HEK293T (cell line): ENCODE measurements around the gene BLCAP.

Experiments used
- BHLHE40 ChIP-seq: fragments of 450-650 bp; IDR thresholded peaks from 2 replicates; pipeline ENCODE4 v1.6.1; 2016; ENCODE audit warnings: mild to moderate bottlenecking, moderate library complexity, borderline replicate concordance
- ELF4 ChIP-seq: fragments of 450-650 bp; IDR thresholded peaks from 2 replicates; pipeline ENCODE4 v1.6.1; 2017; ENCODE audit warnings: antibody characterized with exemption
- FOXA1 ChIP-seq: fragments of 450-650 bp; IDR thresholded peaks from 2 replicates; pipeline ENCODE4 v1.6.1; 2016; ENCODE audit warnings: mild to moderate bottlenecking
- FOXK2 ChIP-seq: fragments of 450-650 bp; IDR thresholded peaks from 2 replicates; pipeline ENCODE4 v1.6.1; 2016; ENCODE audit warnings: mild to moderate bottlenecking
- FOXM1 ChIP-seq: fragments of 450-650 bp; IDR thresholded peaks from 2 replicates; pipeline ENCODE4 v1.6.1; 2017; ENCODE audit warnings: mild to moderate bottlenecking, borderline replicate concordance
- HDGF ChIP-seq: fragments of 450-650 bp; IDR thresholded peaks from 2 replicates; pipeline ENCODE4 v1.6.1; 2017; ENCODE audit warnings: antibody characterized with exemption, borderline replicate concordance
- L3MBTL2 ChIP-seq: fragments of 450-650 bp; conservative IDR thresholded peaks from 2 replicates; pipeline ENCODE4 v1.6.1; 2016; ENCODE audit warnings: mild to moderate bottlenecking
- NFRKB ChIP-seq: fragments of 450-650 bp; IDR thresholded peaks from 2 replicates; pipeline ENCODE4 v1.6.1; 2016; ENCODE audit warnings: mild to moderate bottlenecking, moderate library complexity
- SP1 ChIP-seq: fragments of 450-650 bp; IDR thresholded peaks from 2 replicates; pipeline ENCODE4 v1.6.1; 2017
- SUZ12 ChIP-seq: fragments of 450-650 bp; IDR thresholded peaks from 2 replicates; pipeline ENCODE4 v1.6.1; 2016; ENCODE audit warnings: mild to moderate bottlenecking
- TARDBP ChIP-seq: fragments of 450-650 bp; IDR thresholded peaks from 2 replicates; pipeline ENCODE4 v1.6.1; 2016
- ZNF384 ChIP-seq: fragments of 450-650 bp; IDR thresholded peaks from 2 replicates; pipeline ENCODE4 v1.6.1; 2016
- TF ChIP-seq, protein P1 (sequence below): fragments of 450-650 bp; IDR thresholded peaks from 2 replicates; pipeline ENCODE4 v1.6.1; 2016

DNA sequence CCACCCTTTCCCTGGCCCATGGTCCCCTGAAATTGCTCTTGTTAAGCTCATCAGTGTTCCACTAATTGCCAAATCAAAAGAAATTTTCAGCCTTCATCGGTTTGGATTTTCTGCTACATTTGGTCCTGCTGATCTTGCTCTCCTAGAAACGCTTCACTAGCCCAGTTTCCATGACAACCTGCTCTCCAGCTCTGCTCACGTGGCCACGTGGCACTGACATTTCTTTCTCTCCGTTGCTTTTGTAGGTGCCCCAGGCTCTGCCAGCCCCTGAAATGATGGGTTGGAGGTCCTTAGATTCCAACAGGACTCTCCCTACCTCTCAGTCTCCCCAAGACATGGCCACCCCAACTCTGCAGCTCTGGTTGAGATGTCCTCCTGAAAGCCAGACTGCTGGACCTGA, 52.4 kb downstream of the BLCAP start:
- TF ChIP-seq, protein P1, sequence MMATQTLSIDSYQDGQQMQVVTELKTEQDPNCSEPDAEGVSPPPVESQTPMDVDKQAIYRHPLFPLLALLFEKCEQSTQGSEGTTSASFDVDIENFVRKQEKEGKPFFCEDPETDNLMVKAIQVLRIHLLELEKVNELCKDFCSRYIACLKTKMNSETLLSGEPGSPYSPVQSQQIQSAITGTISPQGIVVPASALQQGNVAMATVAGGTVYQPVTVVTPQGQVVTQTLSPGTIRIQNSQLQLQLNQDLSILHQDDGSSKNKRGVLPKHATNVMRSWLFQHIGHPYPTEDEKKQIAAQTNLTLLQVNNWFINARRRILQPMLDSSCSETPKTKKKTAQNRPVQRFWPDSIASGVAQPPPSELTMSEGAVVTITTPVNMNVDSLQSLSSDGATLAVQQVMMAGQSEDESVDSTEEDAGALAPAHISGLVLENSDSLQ = no peak
- TF ChIP-seq ZNF384 (no peak), SUZ12 (no peak), BHLHE40 (no peak), FOXM1 (no peak), L3MBTL2 (no peak), FOXA1 (no peak), FOXK2 (no peak), HDGF (no peak), SP1 (no peak), NFRKB (no peak), ELF4 (no peak), TARDBP (no peak)
